Body of pancreas (tissue), 4 donors: ENCODE measurements around the gene NOP14. TPM values are rescaled to one million over a fixed set of nuclear protein-coding genes. Genes with fewer than 3 reads are reported as not detected.
A peak's percentile ranks its signal among the peaks of the same experiment; 100 is the strongest.
"Not testable (repeated sequence)": the region's sequence is repeated elsewhere in the genome, so short reads cannot be mapped to it uniquely, and the experiment has no call there.

Experiments used
- ATAC-seq: fragments of 150-250 bp; one replicate; pipeline ENCODE4 v1.9.1; 2016
- DNase-seq, 4 donors: peaks; one replicate each; pipeline ENCODE4 v3.0.0-alpha.2; 2019
- H3K27ac ChIP-seq, 4 donors: fragments of 200-600 bp; sonication (generic); 1 replicate in 3 of 4; 2 replicates in 1 of 4; pipeline versions ENCODE4 v1.5.1 to v1.6.1; 2016 to 2019; ENCODE audit warnings: mild to moderate bottlenecking in 1 of 4, mixed read lengths in 1 of 4, moderate library complexity in 1 of 4
- H3K27me3 ChIP-seq, 2 donors: fragments of 200-600 bp; sonication (generic); one replicate each; pipeline ENCODE4 v1.6.0; 2016; ENCODE audit warnings: mild to moderate bottlenecking in 1 of 2
- H3K36me3 ChIP-seq, 2 donors: fragments of 200-600 bp; sonication (generic); replicated peaks in 1 of 2; 2 replicates each; pipeline ENCODE4 v1.5.1; 2016; ENCODE audit warnings: low read depth in 2 of 2; ENCODE audit not compliant: insufficient read depth in 1 of 2
- H3K4me1 ChIP-seq: fragments of 200-600 bp; sonication (generic); one replicate; pipeline ENCODE4 v1.6.0; 2016
- H3K4me3 ChIP-seq, 2 donors: fragments of 200-600 bp; sonication (generic); 1 replicate in 1 of 2; 2 replicates in 1 of 2; pipeline ENCODE4 v1.5.1; 2016 to 2019
- H3K9me3 ChIP-seq, 3 donors: fragments of 200-600 bp; sonication (generic); 1 replicate in 2 of 3; 2 replicates in 1 of 3; pipeline ENCODE4 v1.5.1; 2016
- POLR2A ChIP-seq, 3 donors: fragments of 450-650 bp; IDR thresholded peaks; one replicate each; pipeline ENCODE4 v1.6.1; 2016; ENCODE audit warnings: antibody characterized with exemption in 3 of 3, mild to moderate bottlenecking in 2 of 3
- WGBS, 2 donors: methylation state at CpG; one replicate each; pipeline ENCODE4 v1.1.5; 2017; 5-methylcytosine and 5-hydroxymethylcytosine counted together
- intact Hi-C: fragments of 100-400 bp; cut with DNase I; formaldehyde crosslinking; loops from one replicate; pipeline ENCODE4 v1.15.1; 2023
- total RNA-seq, 2 donors: library from RNA; depleted of rRNA; stranded (reverse); fragments of >200 nt; gene quantifications; one replicate each; pipeline ENCODE4 v1.1.0, GENCODE V29; 2016
- TF ChIP-seq, protein P1 (sequence below), 7 experiments: fragments of 450-650 bp in 4 of 7; fragments of 200-600 bp in 3 of 7; sonication (generic) in 3 of 7; IDR thresholded peaks; one replicate each; pipeline ENCODE4 v1.5.1; 2016 to 2019; ENCODE audit warnings: antibody characterized with exemption in 7 of 7

NOP14 gene
- total RNA-seq, 2 donors from 2014 or later = 20.0 to 20.1 TPM

DNA sequence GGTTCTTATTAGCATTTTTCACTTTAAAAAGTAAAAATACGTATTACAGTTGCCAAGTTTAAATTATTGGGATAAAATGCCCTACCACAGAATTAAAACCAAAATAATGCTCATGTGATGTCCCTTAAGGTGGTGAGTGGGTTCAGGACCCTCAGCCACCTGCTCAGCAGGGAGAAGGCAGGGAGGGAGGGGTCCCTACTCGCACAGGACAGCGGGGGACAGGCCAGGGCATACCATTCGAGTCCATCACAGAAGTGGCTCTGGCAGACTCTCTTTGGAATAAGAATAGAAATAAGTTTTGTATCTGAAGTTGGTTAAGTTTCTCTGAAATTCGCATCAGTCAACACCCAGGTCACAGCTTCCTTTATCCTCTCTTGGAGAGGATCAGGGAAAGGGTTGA, 37.7 kb downstream of the NOP14 start:
- Histone ChIP-seq H3K9me3 (no peaks in the 10 kb centered on the region), H3K27ac (no peak overlapping the region), H3K4me1 (peaks cover 14% of the 10 kb centered on the region), H3K4me3 (no peak overlapping the region), H3K27me3 (no peaks in the 10 kb centered on the region), H3K36me3 (peaks cover 0 to 10% of the 10 kb centered on the region in 2 donors)
- no peak for TF ChIP-seq POLR2A (IDR thresholded peaks at IDR 0.05)
- TF ChIP-seq, protein P1, sequence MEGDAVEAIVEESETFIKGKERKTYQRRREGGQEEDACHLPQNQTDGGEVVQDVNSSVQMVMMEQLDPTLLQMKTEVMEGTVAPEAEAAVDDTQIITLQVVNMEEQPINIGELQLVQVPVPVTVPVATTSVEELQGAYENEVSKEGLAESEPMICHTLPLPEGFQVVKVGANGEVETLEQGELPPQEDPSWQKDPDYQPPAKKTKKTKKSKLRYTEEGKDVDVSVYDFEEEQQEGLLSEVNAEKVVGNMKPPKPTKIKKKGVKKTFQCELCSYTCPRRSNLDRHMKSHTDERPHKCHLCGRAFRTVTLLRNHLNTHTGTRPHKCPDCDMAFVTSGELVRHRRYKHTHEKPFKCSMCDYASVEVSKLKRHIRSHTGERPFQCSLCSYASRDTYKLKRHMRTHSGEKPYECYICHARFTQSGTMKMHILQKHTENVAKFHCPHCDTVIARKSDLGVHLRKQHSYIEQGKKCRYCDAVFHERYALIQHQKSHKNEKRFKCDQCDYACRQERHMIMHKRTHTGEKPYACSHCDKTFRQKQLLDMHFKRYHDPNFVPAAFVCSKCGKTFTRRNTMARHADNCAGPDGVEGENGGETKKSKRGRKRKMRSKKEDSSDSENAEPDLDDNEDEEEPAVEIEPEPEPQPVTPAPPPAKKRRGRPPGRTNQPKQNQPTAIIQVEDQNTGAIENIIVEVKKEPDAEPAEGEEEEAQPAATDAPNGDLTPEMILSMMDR (IDR thresholded peaks at IDR 0.05) = no peak
- ATAC-seq (no peak), DNase-seq (peak in 1 of 4 donors; percentile 4)
- intact Hi-C loops = no loop called here
- 85 to 96% methylated on average over 5 of the region's 5 CpGs for WGBS, 2 donors

GRCh38 chr4:2924765-2925301, 38.4 kb downstream of the NOP14 start:
- DNase-seq (peak in 2 of 4 donors; percentile 30 to 38), ATAC-seq (peak; percentile 38)
- peaks cover 7% of the 10 kb centered on the region for H3K4me1 ChIP-seq
- WGBS, 2 donors = 57 to 63% methylated on average over 7 of the region's 7 CpGs
- peak overlapping the region in 2 of 4 donors; percentile 29 to 34 for H3K27ac ChIP-seq
- TF ChIP-seq, protein P1 (IDR thresholded peaks at IDR 0.05) = no peak
- TF ChIP-seq POLR2A (IDR thresholded peaks at IDR 0.05) = no peak
- H3K36me3 ChIP-seq = peaks cover 0 to 10% of the 10 kb centered on the region in 2 donors
- intact Hi-C loops = no loop called here
- H3K4me3 ChIP-seq = no peak overlapping the region
- H3K27me3 ChIP-seq = no peaks in the 10 kb centered on the region
- H3K9me3 ChIP-seq = no peaks in the 10 kb centered on the region

DNA sequence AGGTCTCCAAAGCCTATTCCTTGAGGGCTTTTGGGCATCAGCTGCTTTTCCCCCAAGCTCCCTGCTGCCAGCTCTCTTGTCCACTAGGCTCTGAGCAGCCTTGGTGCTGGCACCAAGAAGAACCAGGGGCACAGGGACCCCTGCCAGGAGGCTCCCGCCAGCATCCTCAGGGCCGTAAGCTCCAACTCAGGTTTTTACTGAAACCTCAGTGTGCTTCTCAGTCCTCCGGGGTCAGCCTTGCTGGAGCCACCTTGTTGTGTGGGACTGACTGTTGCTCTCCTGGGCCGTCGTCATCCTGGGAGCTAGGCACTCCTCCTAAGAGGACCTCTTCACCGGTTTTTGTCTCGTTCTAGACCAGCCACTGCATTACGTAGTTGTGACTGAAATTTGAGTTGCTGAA, 38.9 kb downstream of the NOP14 start:
- 87 to 94% methylated on average over 6 to 8 of the region's 8 CpGs for WGBS, 2 donors

DNA sequence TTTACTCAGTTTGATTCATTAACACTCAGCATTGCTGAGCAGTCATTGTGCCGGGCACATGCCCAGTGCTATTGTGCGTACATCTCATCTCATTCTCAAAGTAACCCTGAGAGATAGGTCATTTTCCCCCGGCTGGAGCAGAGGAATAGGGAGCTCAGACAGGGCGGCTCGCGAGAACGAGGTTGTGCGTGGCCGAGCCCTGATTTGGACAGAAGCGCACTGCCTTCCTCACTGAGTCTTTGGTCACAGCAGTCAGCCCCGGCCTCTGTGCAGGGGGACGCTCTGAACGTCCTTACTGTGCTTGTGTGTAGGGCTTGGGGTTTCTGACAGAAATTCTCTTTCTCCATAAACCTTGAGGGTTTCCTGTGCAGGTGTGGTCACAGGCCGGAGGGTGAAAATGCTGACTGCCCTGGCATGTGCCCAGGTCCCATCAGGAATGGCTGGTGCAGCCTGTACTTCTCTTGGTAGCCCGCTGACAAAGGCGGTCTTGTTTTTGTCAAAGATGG, 39.5 kb downstream of the NOP14 start:
- no peak for TF ChIP-seq POLR2A (IDR thresholded peaks at IDR 0.05)
- ATAC-seq (no peak), DNase-seq (no peak)
- H3K4me1 ChIP-seq = peaks cover 6% of the 10 kb centered on the region
- H3K4me3 ChIP-seq = no peak overlapping the region
- intact Hi-C loops = no loop called here
- peaks cover 0 to 8% of the 10 kb centered on the region in 2 donors for H3K36me3 ChIP-seq
- H3K9me3 ChIP-seq = no peaks in the 10 kb centered on the region
- 89% methylated on average over 10 to 16 of the region's 16 CpGs for WGBS, 2 donors
- H3K27ac ChIP-seq = no peak overlapping the region
- H3K27me3 ChIP-seq = no peaks in the 10 kb centered on the region

More for the DNA sequence above, 38.9 kb downstream of the NOP14 start:
- no peak for TF ChIP-seq POLR2A (IDR thresholded peaks at IDR 0.05)
- TF ChIP-seq, protein P1 (IDR thresholded peaks at IDR 0.05) = no peak
- no peaks in the 10 kb centered on the region for H3K27me3 ChIP-seq
- peaks cover 6% of the 10 kb centered on the region for H3K4me1 ChIP-seq
- H3K27ac ChIP-seq = peak overlapping the region in 1 of 4 donors; percentile 34
- ATAC-seq (peak; percentile 8), DNase-seq (no peak)
- no peak overlapping the region for H3K4me3 ChIP-seq
- H3K36me3 ChIP-seq = peaks cover 0 to 10% of the 10 kb centered on the region in 2 donors
- intact Hi-C loops = no loop called here
- H3K9me3 ChIP-seq = no peaks in the 10 kb centered on the region

DNA sequence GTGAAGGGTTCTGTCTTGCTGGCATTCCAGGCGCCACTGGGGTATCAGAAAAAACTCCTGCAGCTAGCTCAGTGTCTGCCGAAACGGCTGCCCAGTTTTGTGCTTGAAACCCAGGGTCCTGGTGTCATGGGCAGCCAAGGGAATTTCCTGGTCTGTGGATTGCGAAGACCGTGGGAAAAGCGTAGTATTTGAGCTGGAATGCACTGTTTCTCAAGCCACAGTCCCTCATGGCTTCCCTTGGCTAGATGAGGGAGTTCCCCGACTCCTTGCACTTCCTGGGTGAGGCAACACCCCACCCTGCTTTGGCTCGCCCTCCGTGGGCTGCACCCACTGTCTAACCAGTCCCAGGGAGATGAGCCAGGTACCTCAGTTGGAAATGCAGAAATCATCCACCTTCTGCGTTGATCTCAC, 40.1 kb downstream of the NOP14 start:
- Histone ChIP-seq H3K9me3 (no peaks in the 10 kb centered on the region), H3K27me3 (no peaks in the 10 kb centered on the region), H3K36me3 (peaks cover 0 to 7% of the 10 kb centered on the region in 2 donors), H3K4me1 (peaks cover 6% of the 10 kb centered on the region), H3K27ac (no peak overlapping the region), H3K4me3 (no peak overlapping the region)
- WGBS, 2 donors = 76% methylated on average over 10 of the region's 10 CpGs; no CpG with 5 or more reads in 1 of the 2 donors
- intact Hi-C loops = no loop called here
- no peak for DNase-seq
- TF ChIP-seq, protein P1 (IDR thresholded peaks at IDR 0.05) = no peak
- no peak for TF ChIP-seq POLR2A (IDR thresholded peaks at IDR 0.05)
- ATAC-seq = no peak

DNA sequence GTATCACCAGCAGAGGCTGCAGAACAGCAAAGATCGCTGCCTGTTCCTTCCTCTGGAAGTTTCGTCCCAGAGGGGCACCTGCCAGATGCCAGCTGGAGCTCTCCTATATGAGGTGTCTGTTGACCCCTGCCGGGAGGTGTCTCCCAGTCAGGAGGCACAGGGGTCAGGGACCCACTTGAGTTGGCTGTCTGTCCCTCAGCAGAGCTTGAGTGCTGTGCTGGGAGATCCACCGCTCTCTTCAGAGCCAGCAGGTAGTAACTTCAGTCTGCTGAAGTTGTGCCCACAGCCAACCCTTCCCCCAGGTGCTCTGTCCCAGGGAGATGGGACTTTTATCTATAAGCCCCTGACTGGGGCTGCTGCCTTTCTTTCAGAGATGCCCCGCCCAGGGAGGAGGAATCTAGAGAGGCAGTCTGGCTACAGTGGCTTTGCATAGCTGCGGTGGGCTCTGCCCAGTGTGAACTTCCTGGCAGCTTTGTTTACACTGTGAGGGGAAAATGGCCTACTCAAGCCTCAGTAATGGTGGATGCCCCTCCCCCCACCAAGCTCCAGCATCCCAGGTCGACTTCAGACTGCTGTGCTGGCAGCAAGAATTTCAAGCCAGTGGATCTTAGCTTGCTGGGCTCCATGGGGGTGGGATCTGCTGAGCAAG, 40.6 kb downstream of the NOP14 start:
- DNase-seq, H3K27me3 ChIP-seq, intact Hi-C loops, H3K27ac ChIP-seq, H3K4me1 ChIP-seq, H3K9me3 ChIP-seq, H3K36me3 ChIP-seq, ATAC-seq, H3K4me3 ChIP-seq: not testable (repeated sequence)
- WGBS, 2 donors = 68 to 80% methylated on average over 3 to 7 of the region's 7 CpGs

- H3K36me3 ChIP-seq, ATAC-seq, DNase-seq, H3K27me3 ChIP-seq, H3K4me3 ChIP-seq, intact Hi-C loops, H3K27ac ChIP-seq, H3K9me3 ChIP-seq: not testable (repeated sequence)
- peaks cover 10% of the 10 kb centered on the region for H3K4me1 ChIP-seq
- WGBS, 2 donors = 92 to 100% methylated on average over 8 of the region's 8 CpGs
These were observed 44.5 kb downstream of the NOP14 start for GRCh38 chr4:2918714-2919113.

DNA sequence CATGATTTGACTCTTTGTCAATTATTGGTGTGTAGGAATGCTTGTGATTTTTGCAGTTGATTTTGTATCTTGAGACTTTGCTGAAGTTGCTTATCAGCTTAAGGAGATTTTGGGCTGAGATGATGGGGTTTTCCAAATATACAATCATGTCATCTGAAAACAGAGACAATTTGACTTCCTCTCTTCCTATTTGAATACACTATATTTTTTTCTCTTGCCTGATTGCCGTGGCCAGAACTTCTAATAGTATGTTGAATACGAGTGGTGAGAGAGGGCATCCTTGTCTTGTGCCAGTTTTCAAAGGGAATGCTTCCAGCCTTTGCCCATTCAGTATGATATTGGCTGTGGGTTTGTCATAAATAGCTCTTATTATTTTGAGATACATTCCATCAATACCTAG, 44.9 kb downstream of the NOP14 start:
- H3K36me3 ChIP-seq, H3K27ac ChIP-seq, H3K4me3 ChIP-seq, intact Hi-C loops, DNase-seq, ATAC-seq, H3K27me3 ChIP-seq, H3K9me3 ChIP-seq: not testable (repeated sequence)
- H3K4me1 ChIP-seq = peaks cover 10% of the 10 kb centered on the region
- 92 to 93% methylated on average over 2 of the region's 2 CpGs for WGBS, 2 donors
